ENCODE data around the gene D2HGDH. TPM values are rescaled to one million over a fixed set of nuclear protein-coding genes. Genes with fewer than 3 reads are reported as not detected.

Gene D2HGDH
- total and polyA plus RNA-seq, 7 donors = 14.1 to 31.0 (median 20.3) TPM

- no peak for DNase-seq
- ATAC-seq = no peak
- H3K36me3 ChIP-seq (ENCODE audit: insufficient read depth in 1 of 2, low read depth in 1 of 2) = no peaks in the 10 kb centered on the region
- no peak overlapping the region for H3K4me3 ChIP-seq
- H3K9me3 ChIP-seq = no peaks in the 10 kb centered on the region
- H3K4me1 ChIP-seq = peaks cover 10% of the 10 kb centered on the region
- TF ChIP-seq CTCF (IDR thresholded peaks at IDR 0.05) = no peak
- WGBS, 3 donors = 72 to 84% (median 72%) methylated on average over 26 to 29 of the region's 29 CpGs
- peaks cover 0 to 20% (median 4%) of the 10 kb centered on the region in 3 donors for H3K27me3 ChIP-seq (ENCODE audit: insufficient read depth in 3 of 3, low read length in 2 of 3)
- intact Hi-C loops (cut with DNase I) = no loop called here
- H3K27ac ChIP-seq = no peak overlapping the region
Measured at GRCh38 chr2:241773511-241774418, 39.3 kb downstream of the D2HGDH start.

- ATAC-seq (no peak), DNase-seq (no peak)
- TF ChIP-seq CTCF (IDR thresholded peaks at IDR 0.05) = no peak
- Histone ChIP-seq H3K36me3 (ENCODE audit: insufficient read depth in 1 of 2, low read depth in 1 of 2) (no peaks in the 10 kb centered on the region), H3K4me1 (peaks cover 10% of the 10 kb centered on the region), H3K4me3 (no peak overlapping the region), H3K9me3 (no peaks in the 10 kb centered on the region), H3K27me3 (ENCODE audit: insufficient read depth in 3 of 3, low read length in 2 of 3) (peaks cover 0 to 20% (median 4%) of the 10 kb centered on the region in 3 donors), H3K27ac (no peak overlapping the region)
- intact Hi-C loops (cut with DNase I) = no loop called here
- WGBS, 3 donors = 36 to 57% (median 43%) methylated on average over 31 to 40 of the region's 40 CpGs
Measured at GRCh38 chr2:241774419-241775222, 40.2 kb downstream of the D2HGDH start.

- Histone ChIP-seq H3K4me3 (no peak overlapping the region), H3K36me3 (ENCODE audit: insufficient read depth in 1 of 2, low read depth in 1 of 2) (no peaks in the 10 kb centered on the region), H3K27me3 (ENCODE audit: insufficient read depth in 3 of 3, low read length in 2 of 3) (peaks cover 0 to 20% (median 4%) of the 10 kb centered on the region in 3 donors), H3K4me1 (peaks cover 10% of the 10 kb centered on the region), H3K9me3 (no peaks in the 10 kb centered on the region), H3K27ac (no peak overlapping the region)
- no peak for TF ChIP-seq CTCF (IDR thresholded peaks at IDR 0.05)
- intact Hi-C loops (cut with DNase I) = no loop called here
- no peak for DNase-seq
- WGBS, 3 donors = 61 to 71% (median 62%) methylated on average over 30 to 34 of the region's 34 CpGs
- ATAC-seq = no peak
Measured at GRCh38 chr2:241775223-241776177, 41.1 kb downstream of the D2HGDH start.

- no peak for ATAC-seq
- Histone ChIP-seq H3K9me3 (no peaks in the 10 kb centered on the region), H3K4me1 (peaks cover 2% of the 10 kb centered on the region), H3K36me3 (ENCODE audit: insufficient read depth in 1 of 2, low read depth in 1 of 2) (no peaks in the 10 kb centered on the region), H3K4me3 (no peak within 1 kb of the TSS), H3K27me3 (ENCODE audit: insufficient read depth in 3 of 3, low read length in 2 of 3) (peaks cover 0 to 20% (median 4%) of the 10 kb centered on the region in 3 donors), H3K27ac (no peak within 1 kb of the TSS)
- no peak for DNase-seq
- 79 to 85% (median 81%) methylated on average over 27 of the region's 27 CpGs for WGBS, 3 donors
- intact Hi-C loops (cut with DNase I) = no loop called here
- TF ChIP-seq CTCF (IDR thresholded peaks at IDR 0.05) = no peak
Measured at GRCh38 chr2:241776336-241777169, 42.1 kb downstream of the D2HGDH start, which contains the start of gene GAL3ST2. TSS of gene GAL3ST2 (plus strand) at chr2:241776822. CDS start at chr2:241776956, 134 bp downstream.

All from psoas muscle (tissue), 8 donors.